Esophagus squamous epithelium (tissue), 4 donors: Measurements from ENCODE around the gene FKBP8.

Experiments
- POLR2A ChIP-seq, 4 donors: fragments of 450-650 bp; IDR thresholded peaks; one replicate each; pipeline ENCODE4 v1.6.1; 2017; ENCODE audit warnings: antibody characterized with exemption in 4 of 4, mild to moderate bottlenecking in 4 of 4, moderate library complexity in 3 of 4
- TF ChIP-seq, protein P1 (sequence below), 6 experiments: fragments of 450-650 bp in 4 of 6; fragments of 200-600 bp in 2 of 6; sonication (generic) in 2 of 6; IDR thresholded peaks; one replicate each; pipeline ENCODE4 v1.5.1; 2016 to 2019; ENCODE audit warnings: antibody characterized with exemption in 6 of 6, mild to moderate bottlenecking in 4 of 6, moderate library complexity in 4 of 6

DNA sequence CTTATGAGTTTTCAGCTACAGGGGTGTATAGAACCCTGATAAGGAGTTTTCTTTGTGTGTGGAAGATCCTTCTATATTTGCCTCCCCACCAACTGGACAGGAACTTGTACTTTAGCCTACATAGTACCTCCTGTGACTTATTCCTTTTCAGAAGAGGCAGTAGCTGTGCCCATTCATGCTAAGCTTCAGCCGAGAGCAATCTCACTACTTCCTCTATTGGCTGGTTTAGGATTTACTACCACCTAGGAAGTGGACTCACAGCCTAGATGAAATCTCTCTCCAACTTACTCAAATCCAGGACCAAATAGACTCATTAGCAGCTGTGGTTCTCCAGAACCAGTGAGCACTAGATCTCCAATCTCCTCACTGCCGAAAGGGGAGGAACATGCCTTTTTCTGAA, 42.9 kb upstream of the FKBP8 start:
- TF ChIP-seq, protein P1, sequence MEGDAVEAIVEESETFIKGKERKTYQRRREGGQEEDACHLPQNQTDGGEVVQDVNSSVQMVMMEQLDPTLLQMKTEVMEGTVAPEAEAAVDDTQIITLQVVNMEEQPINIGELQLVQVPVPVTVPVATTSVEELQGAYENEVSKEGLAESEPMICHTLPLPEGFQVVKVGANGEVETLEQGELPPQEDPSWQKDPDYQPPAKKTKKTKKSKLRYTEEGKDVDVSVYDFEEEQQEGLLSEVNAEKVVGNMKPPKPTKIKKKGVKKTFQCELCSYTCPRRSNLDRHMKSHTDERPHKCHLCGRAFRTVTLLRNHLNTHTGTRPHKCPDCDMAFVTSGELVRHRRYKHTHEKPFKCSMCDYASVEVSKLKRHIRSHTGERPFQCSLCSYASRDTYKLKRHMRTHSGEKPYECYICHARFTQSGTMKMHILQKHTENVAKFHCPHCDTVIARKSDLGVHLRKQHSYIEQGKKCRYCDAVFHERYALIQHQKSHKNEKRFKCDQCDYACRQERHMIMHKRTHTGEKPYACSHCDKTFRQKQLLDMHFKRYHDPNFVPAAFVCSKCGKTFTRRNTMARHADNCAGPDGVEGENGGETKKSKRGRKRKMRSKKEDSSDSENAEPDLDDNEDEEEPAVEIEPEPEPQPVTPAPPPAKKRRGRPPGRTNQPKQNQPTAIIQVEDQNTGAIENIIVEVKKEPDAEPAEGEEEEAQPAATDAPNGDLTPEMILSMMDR (IDR thresholded peaks at IDR 0.05): no peak
- TF ChIP-seq POLR2A (IDR thresholded peaks at IDR 0.05): no peak
